Inflammatory macrophage (primary cell): Measurements from ENCODE around the gene LRIT2.

Experiments
- DNase-seq, 2 donors: peaks; one replicate each; pipeline ENCODE4 v3.0.0-alpha.2; 2020 to 2022

Gene LRIT2

GRCh38 chr10:84241185-84241790 lies 15.9 kb upstream of the LRIT2 start, which contains the start of gene LRIT1:
LRIT1 (minus strand) TSS chr10:84241546; CDS start chr10:84241439, 107 bp downstream.
- no peak for DNase-seq

DNA sequence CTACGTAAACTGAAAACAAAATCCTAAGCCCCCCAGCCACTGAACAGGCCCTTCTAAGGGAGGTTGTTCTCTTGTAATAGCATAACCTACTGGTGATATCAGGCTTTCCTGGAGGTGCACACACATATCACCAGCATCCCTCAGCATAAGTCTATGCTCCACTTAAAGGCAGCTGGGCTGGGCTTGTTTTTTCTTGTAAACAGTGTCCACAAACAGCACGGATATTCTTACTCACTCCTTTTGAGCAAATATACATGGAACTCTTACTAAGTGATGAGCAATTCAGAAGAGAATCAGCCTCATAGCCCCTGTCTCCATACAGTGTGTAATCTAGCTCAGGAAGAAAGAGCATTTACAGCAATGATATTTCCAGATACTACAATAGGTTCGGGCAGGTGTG lies 13.6 kb upstream of the LRIT2 start:
- DNase-seq: no peak

DNA sequence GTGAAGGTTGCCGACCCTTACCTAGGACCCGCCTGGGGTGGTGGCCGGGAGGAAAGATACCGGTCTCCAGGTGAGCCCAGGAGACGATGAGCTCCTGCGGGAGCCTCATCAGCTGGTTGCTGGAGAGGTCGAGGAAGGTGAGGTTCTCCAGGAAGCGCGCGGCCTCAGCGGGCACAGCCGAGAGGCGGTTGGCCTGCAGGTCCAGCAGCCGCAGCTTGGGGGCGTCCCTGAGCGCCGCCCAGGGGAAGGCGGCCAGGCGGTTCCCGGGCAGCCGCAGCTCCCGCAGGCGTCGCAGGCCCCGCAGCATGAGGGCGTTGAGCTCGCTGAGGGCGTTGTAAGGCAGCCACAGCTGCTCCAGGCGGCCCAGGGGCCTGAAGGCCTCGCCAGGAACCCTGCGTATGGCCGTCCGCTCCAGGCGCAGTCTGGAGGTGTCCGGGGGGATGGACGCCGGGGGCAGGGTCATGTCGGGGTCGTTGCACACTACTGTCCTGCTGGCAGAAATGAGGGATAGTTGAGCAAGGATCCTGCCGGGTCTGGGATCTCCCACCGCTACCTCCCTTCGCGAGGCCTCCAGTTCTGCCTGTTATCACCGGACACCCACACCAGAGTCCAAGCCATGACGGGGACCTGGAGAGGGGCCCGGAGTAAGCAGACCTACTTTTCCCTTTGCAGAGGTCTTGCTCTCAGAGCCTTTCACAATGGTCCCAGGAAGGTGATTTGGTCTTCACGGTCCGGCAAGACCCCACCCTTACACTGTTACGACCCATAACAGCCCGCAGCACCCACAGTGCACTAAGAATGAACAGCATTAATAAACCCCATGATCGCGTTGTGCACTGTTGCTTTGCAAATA lies 12.1 kb upstream of the LRIT2 start:
- DNase-seq: no peak

- no peak for DNase-seq
Observed at GRCh38 chr10:84236807-84237198, 11.5 kb upstream of the LRIT2 start.

GRCh38 chr10:84235096-84235495 lies 9.8 kb upstream of the LRIT2 start:
- DNase-seq: no peak

GRCh38 chr10:84234479-84234878 lies 9.1 kb upstream of the LRIT2 start:
- DNase-seq: no peak

DNA sequence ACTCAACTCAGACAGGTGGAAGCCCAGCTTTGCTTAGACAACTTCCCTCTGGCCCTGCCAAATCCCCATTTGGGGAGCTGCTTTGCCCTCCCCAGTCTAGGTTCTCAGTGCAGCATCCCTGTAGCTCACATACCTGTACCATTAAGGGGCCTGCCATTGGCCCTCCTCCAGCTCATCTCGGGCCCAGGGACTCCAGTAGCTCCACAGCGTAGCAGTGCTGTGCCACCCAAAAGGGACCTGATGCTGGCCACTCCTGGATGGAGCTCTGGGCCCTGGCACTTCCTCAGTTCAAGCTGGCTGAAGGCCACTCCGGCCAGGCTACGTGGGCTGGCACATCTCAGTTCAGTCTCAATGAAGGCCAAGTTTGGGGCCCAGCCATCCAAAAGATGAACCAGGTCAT lies 8.6 kb upstream of the LRIT2 start:
- DNase-seq: no peak

DNA sequence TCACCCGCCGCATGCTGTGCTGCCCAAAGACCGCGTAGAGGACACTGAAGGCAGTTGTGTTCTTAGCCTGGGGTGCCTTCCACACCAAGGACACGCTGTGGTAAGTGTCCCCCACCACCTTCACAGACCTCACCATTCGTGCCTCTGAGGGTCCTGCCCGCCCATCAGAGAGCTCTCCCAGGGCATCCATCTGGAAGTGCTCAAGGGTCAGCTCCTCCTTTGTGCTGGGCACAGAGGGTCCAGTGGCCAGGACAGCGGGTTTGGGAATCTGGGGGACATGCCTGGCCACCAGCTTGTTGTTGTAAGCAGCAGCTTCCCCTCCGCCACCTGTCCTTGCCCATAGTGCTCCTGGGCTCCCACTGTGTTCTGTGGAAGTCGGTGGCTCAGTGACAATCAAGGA lies 7.0 kb upstream of the LRIT2 start:
- no peak for DNase-seq

- no peak for DNase-seq
Observed at GRCh38 chr10:84230359-84230758, 5.0 kb upstream of the LRIT2 start.

GRCh38 chr10:84227810-84228209 lies 2.5 kb upstream of the LRIT2 start:
- DNase-seq: no peak

DNA sequence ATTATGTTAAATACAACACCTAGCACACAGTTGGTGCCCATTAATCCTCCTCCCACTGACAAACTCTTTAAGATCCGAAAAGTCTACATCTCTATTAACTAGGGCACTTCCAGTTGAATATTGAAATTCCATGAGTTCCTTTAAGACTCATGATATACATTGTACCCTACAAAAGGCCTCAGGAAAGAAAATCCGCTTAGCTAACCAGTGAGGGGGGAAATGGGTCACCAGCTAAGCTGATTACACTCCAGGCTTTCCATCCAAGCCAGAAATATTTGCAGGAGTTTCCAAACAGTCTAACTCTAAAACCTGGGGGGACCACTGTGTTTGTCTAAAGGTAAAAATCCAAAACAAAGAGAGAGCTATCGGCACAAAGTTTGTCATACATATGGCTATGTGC lies 1.3 kb upstream of the LRIT2 start:
- DNase-seq: no peak

GRCh38 chr10:84224411-84225028 lies 824 bp downstream of the LRIT2 start:
- DNase-seq: no peak

DNA sequence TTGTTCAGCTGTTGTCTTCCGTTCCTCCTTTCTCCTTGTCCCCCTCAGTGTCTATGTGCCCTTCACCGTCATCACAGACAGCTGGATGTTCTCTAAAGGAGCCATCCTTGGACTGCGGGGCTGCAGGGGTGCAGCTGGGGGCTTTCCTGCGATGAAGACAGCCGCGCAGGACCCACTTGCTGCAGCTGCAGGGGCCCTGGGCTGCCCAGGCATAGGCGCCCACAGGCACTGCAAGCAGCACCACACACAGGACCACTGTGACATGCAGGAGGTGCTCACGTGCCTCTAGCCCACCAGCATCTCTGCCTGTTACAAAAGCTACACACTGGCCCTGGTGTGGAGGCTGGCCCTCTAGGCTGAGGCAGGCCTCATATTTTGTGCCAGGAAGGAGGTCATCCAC lies 3.4 kb downstream of the LRIT2 start:
- DNase-seq: no peak

DNA sequence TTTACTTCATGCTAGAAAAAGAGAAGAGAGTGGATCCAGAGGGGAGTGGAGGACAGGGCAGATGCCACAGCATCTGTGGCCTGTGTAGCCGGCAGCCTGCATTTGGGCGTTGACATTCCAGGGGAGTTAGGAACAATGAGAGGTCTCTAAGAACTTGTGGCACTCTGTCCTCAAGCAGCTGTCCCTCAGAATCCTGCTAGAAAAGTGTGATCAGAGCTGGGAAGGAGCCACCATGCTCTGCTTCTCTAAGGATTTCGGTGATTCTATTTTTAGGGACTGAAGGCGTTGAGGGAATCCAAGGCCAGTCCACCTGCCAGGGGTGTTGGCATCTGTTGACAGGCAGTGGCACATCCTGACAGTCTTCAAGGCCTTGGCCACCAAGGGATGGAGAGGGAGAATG lies 7.6 kb downstream of the LRIT2 start:
- DNase-seq: no peak

DNA sequence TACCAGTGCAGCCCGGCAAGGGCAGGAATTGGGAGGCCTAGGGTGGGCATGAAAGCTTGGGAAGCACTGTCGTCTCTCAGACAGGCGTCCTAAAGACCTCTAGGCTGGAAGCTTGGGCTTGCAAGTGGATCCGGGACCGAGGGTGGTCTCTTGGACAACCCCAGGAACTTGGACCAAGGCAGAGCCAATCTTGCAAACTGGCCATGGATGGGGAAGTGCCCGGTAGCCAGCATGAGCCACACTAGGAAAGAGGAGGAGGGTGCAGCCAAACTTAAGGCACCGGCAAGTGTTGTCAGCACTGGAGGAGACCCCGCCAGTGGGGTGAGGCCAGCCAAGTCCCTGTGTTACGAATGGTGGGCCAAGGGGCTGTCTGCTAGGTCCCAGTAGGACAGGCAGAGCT lies 8.5 kb downstream of the LRIT2 start:
- DNase-seq: no peak

GRCh38 chr10:84214612-84215235 lies 10.6 kb downstream of the LRIT2 start:
- DNase-seq: peak; percentile 24 to 36

GRCh38 chr10:84214046-84214572 lies 11.2 kb downstream of the LRIT2 start:
- DNase-seq: no peak

DNA sequence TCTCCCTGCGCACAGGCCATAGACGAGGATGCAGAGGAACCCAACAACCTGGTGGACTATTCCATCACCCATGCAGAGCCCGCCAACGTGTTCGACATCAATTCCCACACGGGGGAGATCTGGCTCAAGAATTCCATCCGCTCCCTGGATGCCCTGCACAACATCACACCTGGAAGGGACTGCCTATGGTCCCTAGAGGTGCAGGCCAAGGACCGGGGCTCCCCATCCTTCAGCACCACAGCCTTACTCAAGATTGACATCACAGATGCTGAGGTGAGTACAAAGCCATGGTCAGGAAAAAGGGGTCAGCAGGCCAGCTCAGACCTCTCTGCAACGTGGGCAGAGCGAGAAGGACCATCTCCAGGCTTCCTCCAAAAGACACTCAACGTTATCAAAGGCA lies 12.3 kb downstream of the LRIT2 start:
- DNase-seq: no peak

DNA sequence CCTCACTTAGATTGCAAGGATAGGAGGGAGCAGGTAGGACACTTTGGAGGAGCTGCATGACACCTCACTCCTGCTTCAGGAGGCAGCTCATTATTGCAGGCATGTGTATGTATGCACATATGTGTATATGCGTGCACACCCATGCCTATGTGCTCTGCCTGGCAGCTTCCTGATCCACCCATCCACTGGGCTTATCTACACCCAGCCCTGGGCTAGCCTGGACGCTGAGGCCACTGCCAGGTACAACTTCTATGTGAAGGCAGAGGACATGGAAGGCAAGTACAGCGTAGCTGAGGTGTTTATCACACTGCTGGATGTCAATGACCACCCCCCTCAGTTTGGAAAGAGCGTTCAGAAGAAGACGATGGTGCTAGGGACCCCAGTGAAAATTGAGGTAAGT lies 13.3 kb downstream of the LRIT2 start:
- DNase-seq: no peak

GRCh38 chr10:84211566-84211965 lies 13.8 kb downstream of the LRIT2 start:
- DNase-seq: no peak

DNA sequence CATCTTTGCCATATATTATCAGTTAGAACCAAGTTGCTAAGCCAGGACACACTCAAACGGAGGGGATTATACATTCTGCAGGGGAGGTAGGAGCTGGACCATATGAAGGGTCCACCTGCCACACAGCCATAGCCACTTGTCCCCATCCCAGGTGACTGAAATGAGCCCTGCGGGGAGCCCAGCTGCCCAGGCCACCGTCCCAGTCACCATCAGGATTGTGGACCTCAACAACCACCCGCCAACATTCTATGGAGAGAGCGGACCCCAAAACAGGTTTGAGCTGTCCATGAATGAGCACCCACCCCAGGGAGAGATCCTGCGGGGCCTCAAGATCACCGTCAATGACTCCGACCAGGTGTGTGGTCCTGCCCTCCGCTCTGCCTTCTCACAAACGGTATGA lies 17.3 kb downstream of the LRIT2 start:
- no peak for DNase-seq

DNA sequence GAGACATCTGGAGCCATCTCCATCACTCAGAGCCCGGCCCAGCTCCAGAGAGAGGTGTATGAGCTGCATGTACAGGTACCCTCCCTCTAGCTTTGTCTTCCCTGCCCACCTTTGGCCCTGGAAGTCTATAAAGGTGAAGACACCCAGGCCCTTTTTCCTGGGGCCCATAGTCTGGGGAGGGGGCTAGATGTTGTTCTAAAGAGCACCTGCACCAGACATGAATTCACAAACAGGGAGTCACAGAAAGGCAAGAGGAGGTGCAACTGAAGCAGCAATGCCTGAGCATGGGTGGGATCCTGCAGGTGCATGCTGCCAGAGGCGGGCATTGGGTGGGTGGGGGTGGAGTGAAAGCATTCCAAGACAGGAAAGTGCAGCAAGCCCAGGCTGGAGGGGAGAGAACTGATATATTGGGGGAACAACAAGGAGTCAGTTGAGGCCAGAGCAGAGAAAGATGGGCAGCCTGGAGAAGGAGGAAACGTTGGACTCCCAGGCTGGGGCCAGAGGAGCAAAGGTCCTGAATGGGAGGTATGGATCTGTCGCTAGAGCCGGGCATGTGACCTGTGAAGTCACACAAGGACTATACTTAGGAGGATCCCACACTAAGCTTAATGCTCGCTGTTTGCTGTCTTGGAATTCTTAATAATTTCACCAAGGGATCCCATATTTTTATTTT lies 19.4 kb downstream of the LRIT2 start:
- DNase-seq: no peak
